ENCODE measurements around the gene ADAMTSL3. TPM values are rescaled to one million over a fixed set of nuclear protein-coding genes. Genes with fewer than 3 reads are reported as not detected.

ADAMTSL3 gene
- total RNA-seq, 2 donors from 2014 or later = not detected

GRCh38 chr15:83927704-83928391, 273.9 kb downstream of the ADAMTSL3 start:
- no peak for DNase-seq
- no peak overlapping the region for H3K27ac Mint-ChIP-seq

DNA sequence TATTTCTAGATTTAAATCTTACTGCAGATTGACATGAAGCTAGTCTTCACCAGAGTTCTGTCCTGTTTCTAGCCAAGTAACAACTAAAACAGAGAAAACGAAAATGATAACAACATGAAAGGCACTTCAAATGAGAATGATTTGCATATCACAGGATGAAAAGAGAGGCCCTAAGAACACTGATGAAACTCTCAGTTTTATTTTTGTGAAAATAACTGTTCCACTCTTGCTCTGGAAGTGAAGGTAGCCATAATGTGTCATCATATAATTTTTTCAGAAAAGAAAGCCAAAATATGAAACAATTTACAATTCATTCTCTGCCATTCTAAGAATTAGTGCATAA, 274.4 kb downstream of the ADAMTSL3 start:
- no peaks in the 10 kb centered on the region for H3K9me3 ChIP-seq (ENCODE audit: control insufficient read depth, low read length, poor library complexity, severe bottlenecking)
- no peak overlapping the region for H3K4me3 Mint-ChIP-seq
- ATAC-seq (no peak), DNase-seq (no peak)
- peaks cover 2% of the 10 kb centered on the region for H3K4me1 Mint-ChIP-seq
- no peaks in the 10 kb centered on the region for H3K36me3 Mint-ChIP-seq (ENCODE audit: low read depth)
- H3K27me3 Mint-ChIP-seq = peaks cover 8% of the 10 kb centered on the region
- no peak overlapping the region for H3K27ac Mint-ChIP-seq

More at GRCh38 chr15:83927704-83928391, 273.9 kb downstream of the ADAMTSL3 start:
- Mint-ChIP-seq H3K36me3 (ENCODE audit: low read depth) (no peaks in the 10 kb centered on the region), H3K27me3 (peaks cover 8% of the 10 kb centered on the region), H3K4me1 (peaks cover 2% of the 10 kb centered on the region), H3K4me3 (no peak overlapping the region)
- no peaks in the 10 kb centered on the region for H3K9me3 ChIP-seq (ENCODE audit: control insufficient read depth, low read length, poor library complexity, severe bottlenecking)
- no peak for ATAC-seq

DNA sequence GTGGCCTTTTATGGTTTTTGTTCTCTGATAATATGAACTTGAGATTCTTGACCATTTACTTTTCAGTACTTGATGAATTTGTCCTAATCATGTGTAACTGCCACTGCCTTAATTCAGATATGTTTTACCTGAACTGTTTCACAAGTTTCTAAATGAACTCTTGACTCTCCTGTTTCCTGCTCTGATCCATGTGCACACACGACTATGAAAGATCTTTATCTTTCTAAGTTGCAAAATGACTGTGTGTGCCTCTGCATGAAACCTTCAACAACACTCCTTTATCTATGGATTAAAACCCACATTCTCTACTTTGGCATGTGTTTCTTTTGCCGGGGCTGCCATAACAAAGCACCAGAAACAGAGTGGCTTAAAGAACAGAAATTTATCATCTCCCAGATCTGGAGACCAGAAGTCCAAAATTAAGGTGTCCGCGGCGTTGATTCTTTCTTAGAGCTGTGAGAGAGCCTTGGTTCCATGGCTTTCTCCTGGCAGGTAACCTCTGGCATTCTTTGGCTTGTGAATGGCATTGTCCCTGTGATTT, 275.0 kb downstream of the ADAMTSL3 start:
- no peaks in the 10 kb centered on the region for H3K36me3 Mint-ChIP-seq (ENCODE audit: low read depth)
- H3K27ac Mint-ChIP-seq = no peak overlapping the region
- no peak for ATAC-seq
- no peak overlapping the region for H3K4me3 Mint-ChIP-seq
- H3K27me3 Mint-ChIP-seq = peaks cover 8% of the 10 kb centered on the region
- no peak for DNase-seq
- peaks cover 2% of the 10 kb centered on the region for H3K4me1 Mint-ChIP-seq
- no peaks in the 10 kb centered on the region for H3K9me3 ChIP-seq (ENCODE audit: control insufficient read depth, low read length, poor library complexity, severe bottlenecking)

DNA sequence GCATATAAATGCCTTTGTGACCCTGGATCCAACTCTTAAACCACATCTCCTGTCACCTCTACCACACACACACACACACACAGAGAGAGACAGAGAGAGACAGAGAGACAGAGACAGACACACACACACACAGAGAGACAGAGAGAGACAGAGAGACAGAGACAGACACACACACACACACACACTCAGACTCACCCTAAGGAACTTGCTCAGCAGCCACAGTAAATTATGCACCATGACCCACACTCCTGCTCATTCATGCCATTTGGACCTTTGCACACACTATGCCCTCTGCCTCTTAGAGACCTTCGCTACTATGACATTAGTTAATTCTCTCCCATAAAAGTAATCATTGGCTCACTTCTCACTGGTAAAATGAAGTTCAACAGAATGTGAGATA, 275.7 kb downstream of the ADAMTSL3 start:
- ATAC-seq (no peak), DNase-seq (no peak)
- peaks cover 2% of the 10 kb centered on the region for H3K4me1 Mint-ChIP-seq
- peaks cover 8% of the 10 kb centered on the region for H3K27me3 Mint-ChIP-seq
- no peak overlapping the region for H3K27ac Mint-ChIP-seq
- H3K9me3 ChIP-seq (ENCODE audit: control insufficient read depth, low read length, poor library complexity, severe bottlenecking) = no peaks in the 10 kb centered on the region
- no peak overlapping the region for H3K4me3 Mint-ChIP-seq
- H3K36me3 Mint-ChIP-seq (ENCODE audit: low read depth) = no peaks in the 10 kb centered on the region

DNA sequence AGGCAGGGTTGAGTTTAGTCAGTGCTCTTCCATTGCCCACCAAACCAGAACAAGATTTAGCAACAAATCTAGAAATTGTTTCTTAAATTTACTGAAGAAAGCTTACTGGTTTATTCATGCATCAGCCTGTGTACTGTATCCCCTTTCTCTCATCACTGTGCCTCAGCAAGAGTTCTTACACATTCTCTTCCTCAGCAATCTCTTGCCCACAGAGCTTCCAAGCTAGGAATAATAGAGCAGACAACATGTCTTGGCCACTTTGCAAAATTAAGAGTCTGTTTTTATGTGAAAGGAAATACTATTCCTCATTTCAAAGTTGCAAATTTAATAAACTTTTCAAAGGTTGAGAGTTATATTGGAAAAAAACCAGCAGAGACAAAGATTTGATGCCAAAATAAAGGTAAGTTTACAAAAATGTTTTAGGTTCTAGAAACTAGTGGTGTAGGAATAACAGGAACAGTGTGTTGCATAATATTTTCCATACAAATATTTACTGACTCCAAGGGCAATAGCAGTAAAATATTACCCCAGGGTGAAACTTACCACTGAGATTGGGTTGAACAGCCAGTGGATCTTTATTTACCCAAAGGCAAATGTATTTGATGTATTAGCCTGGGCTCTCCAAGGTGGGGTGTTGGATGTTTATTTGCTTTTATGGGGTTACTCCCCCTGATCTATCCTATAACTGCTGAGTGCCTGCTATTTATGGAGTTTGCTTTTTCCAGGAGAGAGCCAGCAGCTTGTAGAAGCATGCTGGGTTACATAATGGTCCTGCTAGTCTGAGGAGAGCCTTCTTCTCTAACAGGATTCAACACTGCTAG, 276.7 kb downstream of the ADAMTSL3 start:
- no peak overlapping the region for H3K4me3 Mint-ChIP-seq
- peaks cover 2% of the 10 kb centered on the region for H3K4me1 Mint-ChIP-seq
- H3K36me3 Mint-ChIP-seq (ENCODE audit: low read depth) = no peaks in the 10 kb centered on the region
- H3K27me3 Mint-ChIP-seq = peaks cover 8% of the 10 kb centered on the region
- no peak overlapping the region for H3K27ac Mint-ChIP-seq
- DNase-seq = no peak
- ATAC-seq = no peak
- no peaks in the 10 kb centered on the region for H3K9me3 ChIP-seq (ENCODE audit: control insufficient read depth, low read length, poor library complexity, severe bottlenecking)

- DNase-seq (no peak), ATAC-seq (no peak)
- H3K27me3 Mint-ChIP-seq = no peaks in the 10 kb centered on the region
- no peaks in the 10 kb centered on the region for H3K36me3 Mint-ChIP-seq (ENCODE audit: low read depth)
- no peak overlapping the region for H3K27ac Mint-ChIP-seq
- H3K9me3 ChIP-seq (ENCODE audit: control insufficient read depth, low read length, poor library complexity, severe bottlenecking) = no peaks in the 10 kb centered on the region
- H3K4me1 Mint-ChIP-seq = no peaks in the 10 kb centered on the region
- H3K4me3 Mint-ChIP-seq = no peak overlapping the region
Measured at GRCh38 chr15:83935774-83936173, 281.9 kb downstream of the ADAMTSL3 start.

DNA sequence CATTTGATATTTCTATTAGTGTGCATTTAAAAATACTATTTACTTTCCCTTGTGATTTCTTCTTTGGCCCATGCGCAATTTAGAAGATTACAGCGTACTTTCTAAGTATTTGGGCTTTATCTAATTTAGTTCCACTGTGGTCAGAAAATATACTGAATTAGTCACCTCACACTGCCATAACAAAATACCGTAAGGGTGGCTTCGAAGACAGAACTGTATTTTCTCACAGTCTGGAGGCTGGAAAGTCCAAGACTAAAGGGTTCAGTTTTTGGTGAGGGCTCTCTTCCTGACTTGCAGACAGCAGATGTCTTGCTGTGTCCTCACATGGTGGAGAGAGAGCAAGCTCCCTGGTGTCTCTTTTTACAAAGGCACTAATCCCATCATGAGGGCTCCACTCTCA, 286.2 kb downstream of the ADAMTSL3 start:
- Mint-ChIP-seq H3K27ac (no peak overlapping the region), H3K27me3 (peaks cover 9% of the 10 kb centered on the region)
- ATAC-seq = no peak

DNA sequence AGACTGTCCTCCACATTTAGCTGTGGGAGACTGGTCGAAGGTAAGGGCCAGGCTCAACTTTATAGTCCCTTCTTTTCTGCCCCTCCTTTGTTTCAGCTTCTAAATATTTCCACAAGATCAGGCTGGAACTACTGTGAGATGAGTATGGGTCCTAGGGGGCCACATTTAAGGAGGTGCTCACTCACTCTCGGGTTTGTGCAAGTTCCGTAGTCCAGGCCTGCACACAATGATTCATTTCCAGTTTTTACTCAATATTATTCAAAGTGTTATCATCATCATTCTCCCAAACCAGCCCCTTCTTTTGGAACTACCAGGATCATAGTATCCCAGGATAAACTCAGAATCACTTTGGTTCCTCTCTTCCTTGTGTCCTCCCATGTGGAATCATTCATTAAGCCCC, 289.1 kb downstream of the ADAMTSL3 start:
- H3K4me3 Mint-ChIP-seq = no peak overlapping the region
- ATAC-seq = no peak

More for the DNA sequence above, 286.2 kb downstream of the ADAMTSL3 start:
- no peak for DNase-seq
- no peaks in the 10 kb centered on the region for H3K9me3 ChIP-seq (ENCODE audit: control insufficient read depth, low read length, poor library complexity, severe bottlenecking)
- Mint-ChIP-seq H3K4me1 (no peaks in the 10 kb centered on the region), H3K4me3 (no peak overlapping the region), H3K36me3 (ENCODE audit: low read depth) (no peaks in the 10 kb centered on the region)

DNA sequence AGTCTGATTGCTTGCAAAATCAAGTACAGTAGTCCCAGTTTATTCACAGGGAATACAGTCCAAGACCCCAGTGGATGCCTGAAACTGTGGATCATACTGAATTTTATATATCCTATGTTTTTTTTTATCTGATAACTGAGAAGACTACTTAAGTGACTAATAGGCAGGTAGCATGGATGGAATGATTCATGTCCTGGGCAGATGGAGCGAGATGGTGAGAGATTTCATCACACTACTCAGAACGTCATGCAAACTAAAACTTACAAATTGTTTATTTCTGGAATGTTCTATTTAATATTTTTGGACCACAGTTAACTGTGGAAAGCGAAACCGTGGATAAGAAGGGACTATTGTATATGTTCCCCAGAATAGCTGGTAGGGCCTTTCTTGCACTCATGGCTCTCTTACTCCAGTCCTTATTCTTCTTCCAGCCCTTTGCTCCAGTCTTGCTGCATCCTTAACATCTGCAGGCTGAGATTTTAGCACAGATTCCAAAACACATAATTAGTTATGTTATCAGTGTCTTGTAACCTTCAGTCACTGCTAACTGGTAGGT, 290.0 kb downstream of the ADAMTSL3 start:
- H3K4me1 Mint-ChIP-seq = no peaks in the 10 kb centered on the region
- H3K9me3 ChIP-seq (ENCODE audit: control insufficient read depth, low read length, poor library complexity, severe bottlenecking) = no peaks in the 10 kb centered on the region
- H3K27ac Mint-ChIP-seq = no peak overlapping the region
- H3K4me3 Mint-ChIP-seq = no peak overlapping the region
- ATAC-seq (no peak), DNase-seq (no peak)
- peaks cover 9% of the 10 kb centered on the region for H3K27me3 Mint-ChIP-seq
- no peaks in the 10 kb centered on the region for H3K36me3 Mint-ChIP-seq (ENCODE audit: low read depth)

More for the DNA sequence above, 289.1 kb downstream of the ADAMTSL3 start:
- Mint-ChIP-seq H3K27me3 (peaks cover 9% of the 10 kb centered on the region), H3K27ac (no peak overlapping the region), H3K4me1 (no peaks in the 10 kb centered on the region), H3K36me3 (ENCODE audit: low read depth) (no peaks in the 10 kb centered on the region)
- DNase-seq = no peak
- H3K9me3 ChIP-seq (ENCODE audit: control insufficient read depth, low read length, poor library complexity, severe bottlenecking) = no peaks in the 10 kb centered on the region

DNA sequence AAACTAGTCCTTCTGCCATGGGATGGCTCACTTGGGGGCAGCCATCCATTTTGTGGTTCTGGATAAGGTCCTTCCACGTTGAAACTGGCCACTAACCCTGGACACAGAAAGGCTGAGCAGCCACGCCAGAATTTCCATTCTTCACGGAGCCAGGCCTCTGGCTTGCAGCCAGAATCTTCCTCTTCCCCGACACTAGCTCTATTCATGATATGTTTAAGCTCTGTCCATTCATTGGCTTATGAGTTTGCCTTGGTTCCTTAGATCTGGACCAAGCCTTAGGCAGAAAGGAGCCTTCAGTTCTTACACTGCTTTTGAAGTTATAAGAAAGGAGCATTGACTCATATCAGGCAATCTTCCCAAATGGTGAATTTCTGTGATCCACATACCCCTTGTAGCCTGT, 293.2 kb downstream of the ADAMTSL3 start:
- ATAC-seq (no peak), DNase-seq (no peak)
- Mint-ChIP-seq H3K27ac (no peak overlapping the region), H3K4me1 (no peaks in the 10 kb centered on the region), H3K36me3 (ENCODE audit: low read depth) (no peaks in the 10 kb centered on the region), H3K27me3 (peaks cover 9% of the 10 kb centered on the region), H3K4me3 (no peak overlapping the region)
- H3K9me3 ChIP-seq (ENCODE audit: control insufficient read depth, low read length, poor library complexity, severe bottlenecking) = no peaks in the 10 kb centered on the region

GRCh38 chr15:83954506-83954905, 300.6 kb downstream of the ADAMTSL3 start:
- Mint-ChIP-seq H3K4me3 (no peak overlapping the region), H3K4me1 (no peaks in the 10 kb centered on the region), H3K27me3 (no peaks in the 10 kb centered on the region), H3K36me3 (ENCODE audit: low read depth) (no peaks in the 10 kb centered on the region), H3K27ac (no peak overlapping the region)
- DNase-seq (no peak), ATAC-seq (no peak)
- H3K9me3 ChIP-seq (ENCODE audit: control insufficient read depth, low read length, poor library complexity, severe bottlenecking) = no peaks in the 10 kb centered on the region

DNA sequence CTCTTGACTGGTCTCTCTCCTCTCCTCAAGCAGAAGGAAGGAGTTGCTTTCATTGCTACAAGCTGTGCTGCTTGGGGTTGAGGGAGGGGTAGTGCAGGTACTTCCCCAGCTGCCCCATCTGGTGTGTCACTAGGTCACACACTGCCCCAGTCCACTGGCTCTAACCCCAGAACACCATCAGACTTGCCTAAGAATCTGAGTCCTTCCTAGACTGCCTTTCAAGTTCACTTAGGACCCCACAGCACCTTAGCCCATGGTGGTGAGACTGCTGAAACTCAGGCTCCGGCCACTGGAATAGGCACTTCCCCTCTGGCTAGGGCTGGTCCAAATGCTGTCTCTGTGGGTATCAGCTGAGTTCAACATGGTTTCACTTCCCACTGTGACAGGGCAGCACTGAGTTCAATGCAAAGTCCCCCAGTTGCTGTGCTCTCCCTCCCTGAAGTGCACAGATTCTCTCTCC, 301.9 kb downstream of the ADAMTSL3 start:
- no peak for DNase-seq
- no peaks in the 10 kb centered on the region for H3K27me3 Mint-ChIP-seq
- H3K4me1 Mint-ChIP-seq = no peaks in the 10 kb centered on the region
- H3K27ac Mint-ChIP-seq = no peak overlapping the region
- no peaks in the 10 kb centered on the region for H3K36me3 Mint-ChIP-seq (ENCODE audit: low read depth)
- H3K9me3 ChIP-seq (ENCODE audit: control insufficient read depth, low read length, poor library complexity, severe bottlenecking) = no peaks in the 10 kb centered on the region
- no peak for ATAC-seq
- no peak overlapping the region for H3K4me3 Mint-ChIP-seq

GRCh38 chr15:83956887-83957286, 303.0 kb downstream of the ADAMTSL3 start:
- DNase-seq = no peak
- ATAC-seq = no peak
- Mint-ChIP-seq H3K4me1 (no peaks in the 10 kb centered on the region), H3K27me3 (no peaks in the 10 kb centered on the region), H3K4me3 (no peak overlapping the region), H3K27ac (no peak overlapping the region), H3K36me3 (ENCODE audit: low read depth) (no peaks in the 10 kb centered on the region)
- no peaks in the 10 kb centered on the region for H3K9me3 ChIP-seq (ENCODE audit: control insufficient read depth, low read length, poor library complexity, severe bottlenecking)
